Transverse colon (tissue), 4 donors: ENCODE results near the gene PSMD11.

Experiments
- EP300 ChIP-seq: sonication (generic); formaldehyde crosslinking; IDR thresholded peaks from one replicate; pipeline ENCODE4 v1.6.1; 2017; ENCODE audit warnings: antibody characterized with exemption, low read depth
- POLR2A ChIP-seq: fragments of 450-650 bp; IDR thresholded peaks from one replicate; pipeline ENCODE4 v1.6.1; 2016; ENCODE audit warnings: antibody characterized with exemption, mild to moderate bottlenecking, moderate library complexity
- POLR2AphosphoS5 ChIP-seq, 3 donors: sonication (generic); formaldehyde crosslinking; IDR thresholded peaks; one replicate each; pipeline ENCODE4 v1.6.1; 2016; ENCODE audit warnings: antibody characterized with exemption in 3 of 3
- TF ChIP-seq, protein P1 (sequence below), 5 experiments: fragments of 200-600 bp in 3 of 5; fragments of 450-650 bp in 2 of 5; sonication (generic) in 3 of 5; IDR thresholded peaks; 1 replicate in 2 of 5; 2 replicates in 3 of 5; pipeline ENCODE4 v1.5.1; 2016 to 2017; ENCODE audit warnings: antibody characterized with exemption in 5 of 5, inconsistent platforms in 3 of 5, mild to moderate bottlenecking in 2 of 5, moderate library complexity in 1 of 5

DNA sequence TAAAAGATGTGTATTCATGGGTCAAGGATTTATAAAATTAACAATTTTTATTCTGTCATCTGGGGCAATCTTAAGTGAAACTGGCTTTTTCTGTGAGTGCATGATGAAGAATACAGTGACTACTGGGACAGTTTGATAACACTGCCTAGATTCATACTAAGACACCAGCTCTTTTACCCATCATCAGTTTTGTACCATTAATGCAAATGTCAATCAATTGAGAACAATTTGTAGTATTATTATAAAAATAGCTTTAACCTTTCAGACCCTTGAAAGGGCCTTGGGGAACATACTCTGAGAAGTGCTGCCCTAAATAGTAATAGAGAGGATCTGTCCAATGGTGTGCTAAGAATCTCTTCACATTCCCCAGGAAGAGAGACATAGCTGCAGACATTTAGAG is 45.4 kb upstream of the PSMD11 start:
- TF ChIP-seq, protein P1, sequence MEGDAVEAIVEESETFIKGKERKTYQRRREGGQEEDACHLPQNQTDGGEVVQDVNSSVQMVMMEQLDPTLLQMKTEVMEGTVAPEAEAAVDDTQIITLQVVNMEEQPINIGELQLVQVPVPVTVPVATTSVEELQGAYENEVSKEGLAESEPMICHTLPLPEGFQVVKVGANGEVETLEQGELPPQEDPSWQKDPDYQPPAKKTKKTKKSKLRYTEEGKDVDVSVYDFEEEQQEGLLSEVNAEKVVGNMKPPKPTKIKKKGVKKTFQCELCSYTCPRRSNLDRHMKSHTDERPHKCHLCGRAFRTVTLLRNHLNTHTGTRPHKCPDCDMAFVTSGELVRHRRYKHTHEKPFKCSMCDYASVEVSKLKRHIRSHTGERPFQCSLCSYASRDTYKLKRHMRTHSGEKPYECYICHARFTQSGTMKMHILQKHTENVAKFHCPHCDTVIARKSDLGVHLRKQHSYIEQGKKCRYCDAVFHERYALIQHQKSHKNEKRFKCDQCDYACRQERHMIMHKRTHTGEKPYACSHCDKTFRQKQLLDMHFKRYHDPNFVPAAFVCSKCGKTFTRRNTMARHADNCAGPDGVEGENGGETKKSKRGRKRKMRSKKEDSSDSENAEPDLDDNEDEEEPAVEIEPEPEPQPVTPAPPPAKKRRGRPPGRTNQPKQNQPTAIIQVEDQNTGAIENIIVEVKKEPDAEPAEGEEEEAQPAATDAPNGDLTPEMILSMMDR (IDR thresholded peaks at IDR 0.05), result no peak
- TF ChIP-seq POLR2A, result no peak
- TF ChIP-seq EP300, result no peak
- TF ChIP-seq POLR2AphosphoS5 (IDR thresholded peaks at IDR 0.05), result no peak
